AG04450 (cell line): ENCODE data around the gene OLIG1. TPM values are rescaled to one million over a fixed set of nuclear protein-coding genes. Genes with fewer than 3 reads are reported as not detected.

Experiments used
- CTCF ChIA-PET: fragments of 300-600, 350-600 bp; formaldehyde crosslinking; extraction: SDS; loops from one replicate; lab custom pipeline; 2022; ENCODE audit warnings: antibody characterized with exemption, inconsistent platforms; lab: Charles Lee
- POLR2A ChIA-PET: fragments of 350-600 bp; formaldehyde crosslinking; extraction: SDS; loops from one replicate; lab custom pipeline; 2021; ENCODE audit warnings: antibody characterized with exemption, inconsistent platforms; lab: Yijun Ruan, JAX
- DNase-seq: peaks from one replicate; pipeline ENCODE4 v3.0.0-alpha.2; 2011; ENCODE audit warnings: low read depth, low spot score
- H3K27ac ChIP-seq: one replicate; pipeline ENCODE4 v1.5.1; 2012; ENCODE audit warnings: low read depth, low read length, control low read depth
- H3K27me3 ChIP-seq: one replicate; pipeline ENCODE4 v1.6.0; 2012; ENCODE audit warnings: low read length; ENCODE audit not compliant: control insufficient read depth, insufficient read depth
- H3K4me3 ChIP-seq: 2 replicates; pipeline ENCODE4 v1.5.1; 2011; ENCODE audit warnings: mild to moderate bottlenecking, low read depth, low read length, control low read depth
- H3K9me3 ChIP-seq: 2 replicates; pipeline ENCODE4 v1.5.1; 2012; ENCODE audit warnings: low read length; ENCODE audit not compliant: control insufficient read depth, insufficient read depth
- CTCF ChIP-seq: IDR thresholded peaks from 2 replicates; pipeline ENCODE4 v1.5.1; 2011; ENCODE audit warnings: low read depth, low read length, control low read depth, inconsistent platforms
- polyA plus RNA-seq: library from polyadenylated mRNA; depleted of rRNA; stranded (reverse); fragments of >200 nt; gene quantifications from 2 replicates; pipeline ENCODE4 v1.2.3, GENCODE V29; 2011

OLIG1 gene
- polyA plus RNA-seq, 1 experiment = not detected

DNA sequence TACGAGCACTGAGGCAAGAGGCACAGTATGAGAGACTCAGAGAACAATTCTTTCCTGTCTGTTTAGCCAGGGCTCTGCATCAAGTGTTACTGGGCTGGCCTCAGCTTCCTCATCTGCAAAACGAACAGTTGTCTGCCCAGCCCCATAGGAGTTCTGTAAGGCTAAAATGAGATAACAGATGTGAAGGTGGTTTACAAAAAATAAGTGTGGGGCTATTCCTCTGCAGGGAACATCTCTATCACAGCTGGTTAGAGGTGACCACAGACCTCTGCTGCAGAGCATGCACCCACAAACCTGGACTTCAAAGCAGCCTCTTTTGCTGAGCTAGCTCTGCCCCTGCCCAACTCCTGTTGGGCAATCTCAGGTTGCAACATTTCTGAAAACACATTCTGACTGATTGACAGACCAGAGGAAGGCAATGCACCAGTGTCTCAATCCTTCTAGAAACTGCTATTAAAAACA is 10.5 kb upstream of the OLIG1 start:
- H3K4me3 ChIP-seq = no peak overlapping the region
- H3K9me3 ChIP-seq = no peaks in the 10 kb centered on the region
- H3K27me3 ChIP-seq = peaks cover 33% of the 10 kb centered on the region
- no peak for TF ChIP-seq CTCF
- ChIA-PET CTCF (no interaction called here), POLR2A (no interaction called here)
- no peak for DNase-seq
- no peak overlapping the region for H3K27ac ChIP-seq

GRCh38 chr21:33061233-33061632 is 8.7 kb upstream of the OLIG1 start:
- CTCF ChIA-PET = no interaction called here
- H3K27ac ChIP-seq = no peak overlapping the region
- H3K9me3 ChIP-seq = no peaks in the 10 kb centered on the region
- DNase-seq = no peak
- POLR2A ChIA-PET = no interaction called here
- H3K27me3 ChIP-seq = peaks cover 43% of the 10 kb centered on the region
- TF ChIP-seq CTCF = no peak
- H3K4me3 ChIP-seq = no peak overlapping the region

DNA sequence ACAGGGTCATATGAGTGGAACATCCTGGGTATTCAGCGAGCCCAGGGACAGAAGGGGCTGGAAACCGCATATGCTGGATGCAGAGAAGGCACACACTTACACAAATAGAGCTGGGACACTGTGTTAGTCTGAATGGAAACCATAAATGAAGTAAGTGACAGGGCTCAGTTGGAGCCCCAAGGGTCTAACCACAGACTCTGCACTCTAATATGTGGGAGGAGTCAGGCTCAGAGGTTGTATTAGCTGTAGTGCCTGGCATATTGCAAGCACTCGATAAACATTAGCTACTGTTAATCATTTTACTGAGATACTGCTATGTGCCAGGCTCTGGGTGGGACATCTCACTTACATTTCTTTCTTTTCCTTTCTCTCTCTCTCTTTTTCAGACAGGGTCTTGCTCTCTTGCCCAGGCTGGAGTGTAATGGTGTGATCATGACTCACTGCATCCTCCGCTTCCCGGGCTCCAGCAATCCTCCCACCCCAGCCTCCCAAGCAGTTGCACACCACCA is 6.5 kb upstream of the OLIG1 start:
- no peaks in the 10 kb centered on the region for H3K9me3 ChIP-seq
- DNase-seq = no peak
- peaks cover 63% of the 10 kb centered on the region for H3K27me3 ChIP-seq
- TF ChIP-seq CTCF = no peak
- CTCF ChIA-PET = no interaction called here
- no peak overlapping the region for H3K4me3 ChIP-seq
- POLR2A ChIA-PET = no interaction called here
- no peak overlapping the region for H3K27ac ChIP-seq

DNA sequence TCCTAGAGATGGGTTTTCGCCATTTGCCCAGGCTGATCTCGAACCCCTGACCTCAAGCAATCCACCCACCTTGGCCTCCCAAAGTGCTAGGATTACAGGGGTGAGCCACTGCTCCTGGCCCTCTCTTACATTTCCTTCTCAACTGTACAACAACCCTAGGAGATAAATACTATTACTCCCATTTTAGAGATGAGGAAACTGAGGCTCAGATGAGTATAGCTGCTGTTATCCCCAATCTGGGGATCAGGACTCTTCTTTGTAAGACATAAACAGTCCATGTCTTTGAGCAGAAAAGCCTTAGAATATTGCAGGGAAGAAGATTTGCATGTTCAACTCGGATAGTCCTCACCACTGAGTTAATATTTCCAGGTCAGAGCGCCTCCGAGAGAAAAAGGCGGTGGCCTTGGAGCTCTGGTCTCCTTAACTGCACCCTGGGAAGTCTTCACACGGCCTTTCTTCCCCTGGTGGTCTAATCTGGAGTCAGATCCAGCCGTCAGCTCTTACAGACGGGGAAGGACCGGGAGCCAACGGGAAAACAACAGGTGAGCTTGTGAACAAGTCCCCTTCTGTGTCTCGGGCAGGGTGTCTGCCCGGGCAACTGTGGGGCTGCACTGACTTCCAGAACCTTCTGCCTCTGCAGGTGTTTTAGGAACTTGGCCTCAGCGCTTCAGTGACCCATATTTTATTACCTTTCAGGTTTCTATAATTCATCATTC is 5.9 kb upstream of the OLIG1 start:
- ChIA-PET POLR2A (no interaction called here), CTCF (no interaction called here)
- no peak for DNase-seq
- no peak for TF ChIP-seq CTCF
- Histone ChIP-seq H3K4me3 (no peak overlapping the region), H3K27me3 (peaks cover 66% of the 10 kb centered on the region), H3K9me3 (no peaks in the 10 kb centered on the region), H3K27ac (no peak overlapping the region)

DNA sequence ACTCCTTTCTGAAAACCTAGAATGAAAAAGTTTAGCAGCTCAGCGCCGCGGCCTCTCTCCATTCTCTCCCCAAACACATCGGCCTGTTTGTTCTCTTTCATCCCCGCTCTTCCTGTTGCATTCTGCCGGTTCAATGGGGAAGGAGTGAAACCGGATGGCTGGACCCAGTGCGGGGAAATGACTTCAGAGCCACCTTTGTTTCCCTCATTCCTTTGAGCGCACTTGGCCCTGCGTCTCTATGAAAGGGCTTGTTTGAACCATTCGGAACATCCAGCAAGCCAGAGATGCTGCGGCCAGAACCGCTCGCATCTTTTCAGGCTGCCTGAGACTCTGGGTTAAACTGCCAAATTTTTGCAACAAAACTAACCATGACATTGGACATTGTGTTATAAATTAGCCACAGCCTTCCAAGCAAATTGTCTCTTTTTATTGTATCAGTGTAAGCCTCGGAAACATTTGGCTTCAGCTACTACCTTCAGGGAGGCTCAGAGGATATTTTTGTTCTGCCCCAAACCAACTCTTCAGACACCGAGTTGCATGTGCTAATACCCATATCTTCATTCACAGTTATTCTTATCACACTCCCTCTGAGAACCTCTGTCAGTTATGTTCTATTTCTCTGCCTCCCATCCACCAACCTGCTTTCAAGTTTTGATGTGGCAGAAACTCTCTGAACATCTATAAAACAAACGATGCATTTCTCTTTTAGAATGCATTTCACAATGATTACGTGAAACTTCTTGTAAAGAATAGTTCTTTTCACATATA is 5.1 kb upstream of the OLIG1 start:
- Histone ChIP-seq H3K27me3 (peaks cover 74% of the 10 kb centered on the region), H3K4me3 (no peak overlapping the region), H3K9me3 (no peaks in the 10 kb centered on the region; the same call in 1 of the 2 replicates), H3K27ac (no peak overlapping the region)
- CTCF ChIA-PET = no interaction called here
- POLR2A ChIA-PET = no interaction called here
- no peak for TF ChIP-seq CTCF
- DNase-seq = no peak
